GM18907 (cell line): ENCODE data around the gene KRT27.
"Not testable (repeated sequence)": the region's sequence is repeated elsewhere in the genome, so short reads cannot be mapped to it uniquely, and the experiment has no call there.

ENCODE experiments used
- ATAC-seq: cut with Tn5 transposase; IDR thresholded peaks from one replicate; pipeline ENCODE4 v1.9.1; 2021; ENCODE audit warnings: mild to moderate bottlenecking, moderate library complexity; ENCODE audit not compliant: unreplicated experiment

The KRT27 gene

DNA sequence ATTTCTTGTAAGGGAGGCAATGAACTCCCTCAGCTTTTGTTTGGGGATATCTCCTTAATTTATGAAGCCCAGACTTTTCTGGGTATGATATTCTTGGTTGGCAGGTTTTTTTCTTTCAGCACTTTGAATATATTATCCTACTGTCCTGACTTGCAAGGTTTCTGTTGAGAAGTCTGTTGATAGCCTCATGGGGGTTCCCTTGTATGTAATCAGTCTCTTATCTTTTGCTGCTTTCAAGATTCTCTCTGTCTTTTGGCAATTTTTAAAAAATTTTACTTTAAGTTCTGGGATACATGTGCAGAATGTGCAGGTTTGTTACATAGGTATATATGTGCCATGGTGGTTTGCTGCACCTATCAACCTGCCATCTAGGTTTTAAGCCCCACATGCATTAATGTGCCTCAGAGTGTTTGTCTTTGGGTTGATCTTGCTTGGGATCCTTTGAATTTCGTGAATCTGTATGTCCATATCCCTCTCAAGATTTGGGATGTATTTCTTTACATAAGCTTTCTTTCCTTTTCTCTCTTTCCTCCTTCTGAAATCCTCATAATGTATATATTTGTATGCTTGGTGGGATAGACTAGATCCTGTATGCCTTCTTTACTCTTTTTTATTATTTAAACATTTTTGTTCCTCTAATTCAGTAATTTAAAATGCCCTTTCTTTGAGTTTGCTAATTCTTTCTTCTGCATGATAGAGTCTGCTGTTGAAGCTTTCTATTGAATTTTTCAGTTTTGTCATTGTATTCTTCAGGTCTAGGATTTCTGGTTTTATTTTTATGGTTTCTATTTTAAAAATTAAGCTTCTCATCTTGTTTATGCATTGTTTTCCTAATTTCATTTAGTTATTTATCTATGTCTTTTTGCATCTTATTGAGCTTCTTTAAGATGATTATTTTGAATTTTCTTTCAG is 22.0 kb downstream of the KRT27 start:
- ATAC-seq, result no peak

DNA sequence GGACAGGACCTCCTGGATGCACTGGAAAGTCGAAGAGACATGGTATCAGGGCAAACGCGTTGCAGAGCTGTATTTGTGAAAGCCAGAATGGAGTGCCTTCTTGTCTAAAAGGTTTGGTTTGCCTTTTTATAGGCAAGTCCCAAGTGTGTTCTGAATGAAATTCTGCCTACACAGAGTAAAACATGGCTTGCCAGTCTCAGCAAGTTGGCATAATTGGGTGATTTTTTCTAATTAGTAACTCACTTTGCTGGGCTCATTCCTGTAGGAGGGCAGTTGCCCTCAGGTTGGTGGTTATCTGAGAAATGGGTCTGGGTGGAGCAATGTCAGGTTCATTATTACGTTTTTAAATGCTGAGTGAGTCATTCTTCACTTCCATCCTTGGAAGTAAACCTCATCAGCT is 27.1 kb downstream of the KRT27 start, which contains the start of gene KRT25:
Gene KRT25, minus strand, starts transcription at position 101 of the 400 bp plus-strand sequence. Its CDS starts 60 bp downstream, at position 41.
- ATAC-seq, result no peak

DNA sequence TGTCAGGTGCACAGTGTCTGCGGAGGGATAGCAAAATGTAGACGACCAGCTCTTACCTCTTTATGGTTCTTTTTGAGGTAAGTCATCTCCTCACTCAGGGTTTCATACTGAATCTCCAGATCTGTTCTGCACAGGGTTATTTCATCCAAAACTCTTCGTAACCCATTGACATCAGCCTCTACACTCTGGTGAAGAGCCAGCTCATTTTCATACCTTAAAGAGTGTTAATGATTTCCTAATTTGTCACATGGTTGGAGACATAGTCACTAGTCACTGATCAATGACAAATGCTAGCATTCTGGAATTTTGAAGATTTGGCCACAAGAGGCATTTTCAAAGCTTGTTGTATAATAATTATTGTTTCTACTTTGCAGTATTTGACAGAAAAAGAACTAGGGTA is 28.5 kb downstream of the KRT27 start:
- ATAC-seq, result no peak

DNA sequence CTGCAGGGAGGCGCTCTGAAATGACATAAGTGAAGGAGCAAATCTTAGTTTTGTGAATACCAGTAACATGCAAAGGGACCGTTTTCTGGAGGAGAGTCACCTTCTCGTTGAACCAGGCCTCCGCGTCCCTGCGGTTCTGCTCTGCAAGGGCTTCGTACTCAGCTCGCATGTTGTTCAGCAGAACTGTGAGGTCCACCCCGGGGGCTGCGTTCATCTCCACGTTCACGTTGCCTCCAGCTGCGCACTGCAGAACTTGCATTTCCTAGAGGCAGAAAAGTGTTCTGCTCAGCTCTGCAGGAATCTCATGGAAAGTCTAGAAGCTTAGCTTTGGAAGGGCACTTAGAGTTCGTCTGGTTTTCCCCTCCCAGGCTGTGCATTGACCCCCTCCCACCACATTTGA is 31.3 kb downstream of the KRT27 start:
- no peak for ATAC-seq

DNA sequence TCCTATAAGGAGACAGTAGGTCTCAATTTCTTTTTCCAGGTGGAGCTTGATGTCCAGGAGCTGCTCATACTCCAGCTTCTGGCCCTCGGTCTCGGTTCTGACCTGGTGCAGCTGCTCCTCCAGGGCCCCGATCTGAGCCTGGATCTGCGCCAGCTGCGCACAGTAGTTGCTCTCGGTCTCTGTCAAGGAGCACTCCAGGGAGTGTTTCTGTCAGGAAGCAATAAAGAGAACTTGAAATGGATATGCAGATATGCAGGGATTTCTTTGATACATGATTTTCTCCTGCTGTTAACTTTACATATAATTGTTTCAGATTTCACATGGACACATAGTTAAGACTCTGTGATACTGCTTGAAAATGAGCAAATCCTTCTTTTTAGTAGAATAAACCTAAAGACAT is 32.0 kb downstream of the KRT27 start:
- no peak for ATAC-seq

- ATAC-seq, result not testable (repeated sequence)
Observed at GRCh38 chr17:40748666-40749065, 33.7 kb downstream of the KRT27 start.

DNA sequence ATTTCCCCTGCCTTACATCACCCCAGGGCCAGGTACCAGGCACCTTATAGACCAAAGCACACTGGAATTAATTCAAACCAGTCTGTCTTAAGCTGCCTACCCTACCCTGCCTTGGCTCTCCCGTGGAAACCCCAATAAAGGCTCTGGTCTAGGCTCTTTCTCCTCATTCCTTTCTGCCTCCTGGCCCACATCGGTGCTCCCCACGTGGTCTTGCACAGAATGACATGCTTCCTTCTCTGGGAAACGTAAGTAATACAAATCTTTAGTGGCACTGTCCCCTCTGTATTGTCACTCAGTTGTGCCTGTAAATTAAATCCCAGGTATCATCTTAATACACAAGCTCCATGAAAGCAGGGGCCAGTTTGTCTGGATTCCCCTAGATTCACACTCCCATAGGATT is 43.8 kb downstream of the KRT27 start:
- ATAC-seq, result no peak

- ATAC-seq, result no peak
Observed at GRCh38 chr17:40735016-40735415, 47.3 kb downstream of the KRT27 start.

- no peak for ATAC-seq
Observed at GRCh38 chr17:40734018-40734417, 48.3 kb downstream of the KRT27 start.

GRCh38 chr17:40730970-40731369 is 51.4 kb downstream of the KRT27 start:
- no peak for ATAC-seq

GRCh38 chr17:40727447-40728231 is 54.7 kb downstream of the KRT27 start:
- no peak for ATAC-seq

DNA sequence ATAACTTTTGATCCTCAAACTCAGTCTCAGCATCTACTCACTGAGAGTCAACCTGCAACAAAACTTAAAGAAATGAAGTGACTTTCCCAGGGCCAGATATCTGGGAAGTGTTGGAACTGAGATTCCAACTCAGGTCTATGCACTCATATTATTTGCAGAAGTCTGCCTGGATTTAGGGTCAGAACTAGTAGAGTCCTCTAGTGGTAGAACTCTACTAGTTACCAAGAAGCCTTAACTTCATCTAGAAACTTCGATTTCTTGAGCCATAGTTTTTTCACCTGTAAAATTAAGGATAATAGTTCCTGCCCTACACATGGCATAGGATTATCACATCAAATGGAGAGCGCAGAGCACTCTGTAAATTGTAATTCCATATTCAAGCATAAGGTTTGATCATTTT is 55.4 kb downstream of the KRT27 start:
- no peak for ATAC-seq
